Common myeloid progenitor, CD34-positive (primary cell): ENCODE data around the gene PKNOX2.

Experiments
- CTCF ChIA-PET: fragments of 350-600 bp; sonication (Branson Sonifier 250); formaldehyde crosslinking; loops from one replicate; lab custom pipeline; 2021; ENCODE audit warnings: antibody characterized with exemption; lab: Charles Lee
- POLR2A ChIA-PET: fragments of 350-600 bp; sonication (Branson Sonifier 250); formaldehyde crosslinking; loops from one replicate; lab custom pipeline; 2021; ENCODE audit warnings: antibody characterized with exemption; lab: Charles Lee
- DNase-seq, 3 donors: peaks; one replicate each; pipeline versions ENCODE4 v3.0.0 to v3.0.0-alpha.2; 2013
- H3K27ac ChIP-seq, 2 experiments: 1 replicate in 1 of 2; 2 replicates in 1 of 2; pipeline ENCODE4 v1.7.0; 2013; ENCODE audit warnings: inconsistent platforms in 2 of 2, low read length in 2 of 2, mild to moderate bottlenecking in 2 of 2, low read depth in 1 of 2, moderate library complexity in 1 of 2; ENCODE audit not compliant: severe bottlenecking in 2 of 2, insufficient read depth in 1 of 2, poor library complexity in 1 of 2
- H3K27me3 ChIP-seq, 5 experiments: replicated peaks in 2 of 5; 1 replicate in 3 of 5; 2 replicates in 2 of 5; pipeline versions ENCODE4 v1.6.1 to v1.7.0; 2013; ENCODE audit warnings: low read length in 4 of 5, mild to moderate bottlenecking in 2 of 5, moderate library complexity in 2 of 5, inconsistent platforms in 1 of 5; ENCODE audit not compliant: insufficient read depth in 5 of 5, control insufficient read depth in 4 of 5
- H3K36me3 ChIP-seq, 4 experiments: 1 replicate in 2 of 4; 2 replicates in 2 of 4; pipeline versions ENCODE4 v1.6.1 to v1.7.0; 2013; ENCODE audit warnings: low read length in 3 of 4, control low read depth in 1 of 4, mild to moderate bottlenecking in 1 of 4; ENCODE audit not compliant: control insufficient read depth in 4 of 4, insufficient read depth in 4 of 4
- H3K4me1 ChIP-seq, 4 experiments: 1 replicate in 3 of 4; 2 replicates in 1 of 4; pipeline versions ENCODE4 v1.6.1 to v1.7.1; 2013; ENCODE audit warnings: low read length in 3 of 4, mild to moderate bottlenecking in 3 of 4, control low read depth in 1 of 4, inconsistent platforms in 1 of 4, moderate library complexity in 1 of 4; ENCODE audit not compliant: control insufficient read depth in 4 of 4, insufficient read depth in 4 of 4; ENCODE audit errors: control extremely low read depth in 1 of 4
- H3K4me3 ChIP-seq, 7 experiments: 1 replicate in 4 of 7; 2 replicates in 3 of 7; pipeline versions ENCODE4 v1.5.1 to v1.7.0; 2013; ENCODE audit warnings: mild to moderate bottlenecking in 7 of 7, low read length in 6 of 7, moderate library complexity in 6 of 7, inconsistent platforms in 2 of 7, low read depth in 2 of 7, control low read depth in 1 of 7; ENCODE audit not compliant: insufficient read depth in 4 of 7, control insufficient read depth in 1 of 7; ENCODE audit errors: extremely low read depth in 1 of 7
- H3K9me3 ChIP-seq, 5 experiments: 1 replicate in 4 of 5; 2 replicates in 1 of 5; pipeline versions ENCODE4 v1.6.1 to v1.7.1; 2013; ENCODE audit warnings: low read length in 4 of 5, mild to moderate bottlenecking in 2 of 5, inconsistent platforms in 1 of 5, low read depth in 1 of 5, moderate library complexity in 1 of 5; ENCODE audit not compliant: control insufficient read depth in 4 of 5, insufficient read depth in 2 of 5; ENCODE audit errors: control extremely low read depth in 1 of 5
- WGBS: methylation state at CpG from one replicate; pipeline ENCODE4 v1.1.5; 2013; ENCODE audit not compliant: insufficient coverage; 5-methylcytosine and 5-hydroxymethylcytosine counted together

The PKNOX2 gene

DNA sequence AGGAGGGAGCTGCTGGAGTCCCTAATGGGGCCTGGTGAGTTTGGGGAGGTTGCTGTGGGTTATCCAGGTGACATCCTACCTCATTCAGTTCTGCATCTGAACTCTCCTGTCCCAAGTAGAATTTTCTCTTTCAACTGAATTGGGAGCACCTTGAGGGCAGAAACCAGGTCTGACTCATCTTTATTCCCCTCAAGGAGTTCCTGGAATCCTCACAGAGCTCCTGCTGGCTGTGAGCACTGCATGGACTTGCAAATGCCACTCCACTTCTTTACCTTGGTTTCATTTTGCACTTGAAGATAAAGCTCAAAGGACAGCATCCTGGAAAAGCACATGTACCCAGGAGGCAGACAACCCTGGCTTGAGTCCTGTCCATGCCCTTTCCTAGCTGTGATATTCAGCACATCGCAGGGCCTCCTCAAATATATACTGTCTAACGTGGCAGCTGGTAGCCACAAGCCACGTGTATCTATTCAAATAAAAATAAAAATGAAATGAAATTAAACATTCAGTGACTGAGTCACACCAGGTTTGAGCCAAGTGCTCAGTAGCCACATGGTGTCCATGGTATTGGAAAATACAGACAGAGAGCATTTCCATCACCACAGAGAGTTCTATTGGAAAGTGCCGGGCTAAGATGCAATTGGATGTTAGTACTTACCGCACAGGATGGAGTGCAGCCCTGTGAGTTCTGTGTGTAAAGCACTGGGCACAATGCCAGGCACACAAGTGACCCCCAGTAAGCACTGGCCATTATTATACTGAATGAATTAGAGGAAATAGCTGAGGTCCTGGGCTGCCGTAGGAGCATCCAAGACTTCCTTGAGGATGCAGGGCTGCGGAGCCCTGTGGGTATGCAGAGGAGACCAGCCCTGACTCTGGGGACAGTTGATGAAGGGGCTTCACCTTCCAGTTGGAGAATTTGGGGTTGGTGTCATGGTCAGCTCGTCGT lies 149.0 kb downstream of the PKNOX2 start:
- Histone ChIP-seq H3K4me3 (no peak overlapping the region), H3K27ac (no peak overlapping the region), H3K27me3 (peaks cover 0 to 38% (median 12%) of the 10 kb centered on the region in 5 experiments), H3K36me3 (no peaks in the 10 kb centered on the region), H3K9me3 (peaks cover 0 to 6% (median 1%) of the 10 kb centered on the region in 5 experiments), H3K4me1 (no peaks in the 10 kb centered on the region)
- 65% methylated on average over 5 of the region's 9 CpGs for WGBS
- CTCF ChIA-PET, result no interaction called here
- DNase-seq, result no peak
- POLR2A ChIA-PET, result no interaction called here

DNA sequence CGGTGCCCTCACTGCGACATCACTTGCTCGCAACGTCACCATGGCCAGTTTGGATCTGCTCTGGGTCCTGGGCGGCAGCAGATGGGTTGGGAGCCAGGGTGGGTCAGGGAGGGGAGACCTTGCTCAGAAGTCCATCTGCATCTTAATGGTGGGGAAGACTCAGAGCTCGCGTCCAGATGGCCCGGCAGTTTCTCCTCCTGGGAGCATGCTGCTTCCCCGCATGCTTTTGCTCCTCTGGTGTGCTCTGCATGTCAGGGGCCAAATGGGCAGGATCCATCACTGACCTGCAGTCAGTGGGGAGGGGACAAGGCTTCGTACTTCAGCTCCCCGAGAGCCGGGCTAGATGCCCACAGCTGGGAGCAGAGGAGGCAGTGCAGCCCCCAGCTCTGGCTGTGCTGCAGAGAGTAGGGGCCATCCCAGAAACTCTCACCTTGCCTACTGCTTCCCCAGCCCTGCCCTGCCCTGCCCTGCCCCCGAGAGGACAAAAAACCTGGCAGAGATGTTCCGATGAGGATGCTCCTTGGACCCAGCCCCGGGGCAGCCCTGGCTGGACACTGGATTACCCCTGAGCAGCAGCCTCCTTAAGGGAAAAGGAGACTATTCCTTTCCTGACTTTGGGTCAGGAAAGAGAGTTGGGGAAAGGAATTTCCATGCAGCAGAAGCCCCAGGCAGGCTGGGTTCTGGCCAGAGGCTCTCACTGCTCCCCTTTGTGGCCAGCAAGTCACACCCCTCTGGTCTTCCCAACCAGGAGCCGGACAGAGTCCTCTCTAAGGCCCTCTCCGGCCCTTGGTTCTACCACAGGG lies 149.9 kb downstream of the PKNOX2 start:
- peaks cover 0 to 38% (median 12%) of the 10 kb centered on the region in 5 experiments for H3K27me3 ChIP-seq
- H3K27ac ChIP-seq, result no peak overlapping the region
- DNase-seq, result no peak
- H3K36me3 ChIP-seq, result no peaks in the 10 kb centered on the region
- ChIA-PET POLR2A (no interaction called here), CTCF (no interaction called here)
- H3K4me3 ChIP-seq, result no peak overlapping the region
- WGBS, result 75% methylated on average over 15 of the region's 17 CpGs
- peaks cover 0 to 6% (median 2%) of the 10 kb centered on the region in 5 experiments for H3K9me3 ChIP-seq
- H3K4me1 ChIP-seq, result no peaks in the 10 kb centered on the region

DNA sequence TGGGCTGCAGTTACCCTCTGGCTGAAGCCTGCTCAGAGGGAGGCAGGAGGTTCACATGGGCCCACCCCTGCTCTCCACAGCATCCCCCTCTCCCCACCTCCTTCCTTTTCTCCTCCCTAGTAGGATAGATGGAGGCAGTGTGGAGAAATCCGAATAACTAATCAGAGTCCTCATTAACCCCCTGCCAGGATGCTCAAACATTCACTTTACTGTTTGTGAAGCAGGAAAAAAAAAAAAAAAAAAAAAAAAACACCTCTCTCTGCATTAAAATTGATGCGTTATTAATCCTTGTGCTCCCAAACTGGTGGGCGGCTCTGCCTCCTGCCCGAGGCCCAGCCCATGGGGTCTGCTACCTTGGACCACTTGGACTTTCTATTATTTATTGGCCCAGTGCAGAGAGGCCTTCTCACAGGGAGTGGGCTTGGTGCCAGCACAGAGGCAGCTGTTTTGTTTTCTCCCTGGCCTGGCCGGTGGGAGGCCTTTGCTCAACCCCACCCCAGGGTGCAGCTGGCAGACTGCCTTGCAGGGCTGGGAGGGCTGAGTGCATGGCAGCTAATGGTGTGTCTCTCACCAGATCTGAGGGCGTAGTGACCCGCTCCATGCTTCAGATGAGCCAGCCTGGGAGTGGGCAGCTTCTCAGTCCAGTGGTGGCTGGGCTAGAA lies 150.7 kb downstream of the PKNOX2 start:
- CTCF ChIA-PET, result no interaction called here
- no peak for DNase-seq
- Histone ChIP-seq H3K4me1 (no peaks in the 10 kb centered on the region), H3K27me3 (peaks cover 0 to 40% (median 12%) of the 10 kb centered on the region in 5 experiments), H3K27ac (no peak overlapping the region), H3K4me3 (no peak overlapping the region), H3K36me3 (no peaks in the 10 kb centered on the region), H3K9me3 (peaks cover 0 to 6% (median 3%) of the 10 kb centered on the region in 5 experiments)
- POLR2A ChIA-PET, result no interaction called here
- 92% methylated on average over 6 of the region's 7 CpGs for WGBS

DNA sequence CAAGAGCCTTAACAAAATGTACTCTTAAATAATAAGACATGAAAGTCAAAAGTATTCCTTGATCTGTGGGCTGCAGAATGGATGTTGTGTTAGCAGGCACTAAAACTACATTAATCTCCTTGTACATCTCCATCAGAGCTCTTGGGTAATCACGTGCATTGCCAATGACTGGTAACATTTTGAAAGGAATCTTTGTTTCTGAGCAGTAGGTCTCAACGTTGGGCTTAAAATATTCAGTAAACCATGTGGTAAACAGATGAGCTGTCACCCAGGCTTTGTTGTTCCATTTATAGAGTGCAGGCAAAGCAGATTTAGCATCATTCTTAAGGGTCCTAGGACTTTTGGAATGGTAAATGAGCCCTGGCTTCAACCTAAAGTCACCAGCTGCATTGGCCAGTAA lies 152.9 kb downstream of the PKNOX2 start:
- CTCF ChIA-PET, result interaction anchor here (0.9 kb wide), 1 partner anchor 17 kb away, joined by 3 read pairs; no protein-coding TSS in a partner anchor
- no peak overlapping the region for H3K4me3 ChIP-seq
- POLR2A ChIA-PET, result no interaction called here
- H3K27ac ChIP-seq, result no peak overlapping the region
- 94% methylated on average over 2 of the region's 2 CpGs for WGBS
- H3K4me1 ChIP-seq, result no peaks in the 10 kb centered on the region
- peaks cover 0 to 6% (median 3%) of the 10 kb centered on the region in 5 experiments for H3K9me3 ChIP-seq
- H3K27me3 ChIP-seq, result peaks cover 0 to 40% (median 7%) of the 10 kb centered on the region in 5 experiments
- DNase-seq, result no peak
- no peaks in the 10 kb centered on the region for H3K36me3 ChIP-seq

DNA sequence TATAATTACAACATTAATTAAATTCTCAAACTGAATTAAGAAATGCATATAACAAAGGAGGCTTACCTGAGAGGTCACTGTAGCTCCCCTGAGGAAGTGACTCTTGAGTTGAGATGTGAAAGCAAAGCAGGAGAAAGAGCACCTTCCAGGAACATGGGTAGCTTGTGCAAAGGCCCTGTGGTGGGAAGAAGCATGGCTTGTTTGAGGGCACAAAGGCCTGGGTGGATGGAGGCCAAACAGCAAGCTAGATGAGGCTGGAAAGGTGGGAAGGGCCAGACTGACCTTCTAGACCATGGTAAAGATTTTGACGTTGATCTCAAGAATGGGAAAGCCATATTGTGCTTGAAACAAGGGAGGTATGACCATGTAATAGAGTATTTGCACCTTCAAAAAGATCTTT lies 155.1 kb downstream of the PKNOX2 start:
- no peak for DNase-seq
- no peak overlapping the region for H3K27ac ChIP-seq
- H3K36me3 ChIP-seq, result no peaks in the 10 kb centered on the region
- no peaks in the 10 kb centered on the region for H3K4me1 ChIP-seq
- no peak overlapping the region for H3K4me3 ChIP-seq
- H3K27me3 ChIP-seq, result peaks cover 0 to 35% (median 2%) of the 10 kb centered on the region in 5 experiments
- 86% methylated on average over 1 of the region's 1 CpG for WGBS
- POLR2A ChIA-PET, result no interaction called here
- CTCF ChIA-PET, result interaction anchor here (1.3 to 2.0 kb wide), 3 partner anchors 10 to 27 kb away, joined by 4 to 5 read pairs (median 4); no protein-coding TSS in a partner anchor
- H3K9me3 ChIP-seq, result peaks cover 0 to 8% (median 3%) of the 10 kb centered on the region in 5 experiments

DNA sequence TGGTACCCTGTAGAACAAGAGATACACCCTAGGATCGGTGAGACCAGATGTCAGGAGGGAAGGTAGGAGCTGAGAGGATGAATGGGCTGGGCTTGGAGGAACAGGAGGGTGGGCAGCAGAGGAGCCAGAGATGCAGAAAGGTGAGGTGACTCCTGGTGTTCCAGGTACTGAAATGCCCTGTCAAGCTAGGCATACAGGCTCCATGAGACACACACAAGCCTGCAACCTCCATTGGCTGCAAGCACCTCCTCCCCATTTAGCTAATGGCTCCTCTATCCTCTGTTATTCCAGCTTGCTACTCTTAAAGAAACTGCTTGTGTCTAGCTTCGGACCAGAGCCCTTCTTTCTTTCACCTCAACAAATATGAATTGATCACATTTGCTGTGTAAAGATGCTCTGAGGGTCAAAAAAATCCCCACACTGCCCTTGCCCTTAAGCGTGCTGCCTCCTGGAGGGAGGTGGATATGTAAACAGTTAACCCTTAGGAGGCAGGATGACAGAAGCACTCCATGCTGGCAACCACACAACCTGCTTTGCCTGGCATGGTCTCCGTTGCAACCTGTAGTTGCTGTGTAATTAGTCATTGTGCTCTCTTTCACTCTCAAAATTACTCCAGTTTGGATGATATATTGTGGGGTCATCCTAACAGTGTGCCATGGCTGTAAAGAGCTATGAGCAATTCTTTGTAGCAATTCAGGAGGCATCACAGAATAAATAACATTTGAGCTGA lies 156.0 kb downstream of the PKNOX2 start:
- POLR2A ChIA-PET, result no interaction called here
- H3K36me3 ChIP-seq, result no peaks in the 10 kb centered on the region
- CTCF ChIA-PET, result interaction anchor here (1.3 to 2.0 kb wide), 3 partner anchors 9 to 27 kb away, joined by 4 to 5 read pairs (median 4); no protein-coding TSS in a partner anchor
- no peaks in the 10 kb centered on the region for H3K4me1 ChIP-seq
- peaks cover 0 to 8% (median 3%) of the 10 kb centered on the region in 5 experiments for H3K9me3 ChIP-seq
- no peak overlapping the region for H3K27ac ChIP-seq
- no peak for DNase-seq
- WGBS, result 95% methylated on average over 3 of the region's 4 CpGs
- peaks cover 0 to 28% (median 2%) of the 10 kb centered on the region in 5 experiments for H3K27me3 ChIP-seq
- no peak overlapping the region for H3K4me3 ChIP-seq
